K562 (cell line): ENCODE data around the gene TMEM234. TPM values are rescaled to one million over a fixed set of nuclear protein-coding genes. Genes with fewer than 3 reads are reported as not detected.

Experiments
- AFF4 ChIP-seq: sonication (generic); formaldehyde crosslinking; IDR thresholded peaks from 2 replicates; pipeline ENCODE4 v1.8.0; 2023; ENCODE audit warnings: mild to moderate bottlenecking, missing genetic modification reagents
- C11orf30 ChIP-seq: fragments of 450-650 bp; IDR thresholded peaks from 2 replicates; pipeline ENCODE4 v1.6.1; 2016; ENCODE audit warnings: low read depth, mild to moderate bottlenecking
- CREB1 ChIP-seq, 2 experiments: sonication (generic) in 1 of 2; formaldehyde crosslinking in 1 of 2; IDR thresholded peaks; 2 replicates each; pipeline versions ENCODE4 v1.6.1 to v1.8.0; 2012 to 2022; ENCODE audit warnings: inconsistent platforms in 1 of 2, mild to moderate bottlenecking in 1 of 2, missing genetic modification reagents in 1 of 2, moderate library complexity in 1 of 2
- CREM ChIP-seq: IDR thresholded peaks from 2 replicates; pipeline ENCODE4 v1.6.1; 2014; ENCODE audit warnings: antibody characterized with exemption, low read depth
- CSDE1 ChIP-seq, 2 experiments: fragments of 450-650 bp; IDR thresholded peaks; 2 replicates each; pipeline ENCODE4 v1.6.1; 2016; ENCODE audit warnings: mild to moderate bottlenecking in 1 of 2
- HBP1 ChIP-seq: fragments of 450-650 bp; formaldehyde crosslinking; IDR thresholded peaks from 2 replicates; pipeline ENCODE4 v1.4.0; 2022; ENCODE audit warnings: missing genetic modification characterization
- HDAC2 ChIP-seq: fragments of 450-650 bp; IDR thresholded peaks from 2 replicates; pipeline ENCODE4 v1.6.1; 2016; ENCODE audit warnings: mild to moderate bottlenecking
- HDAC3 ChIP-seq: fragments of 450-650 bp; IDR thresholded peaks from 2 replicates; pipeline ENCODE4 v1.6.1; 2018; ENCODE audit warnings: borderline replicate concordance, mild to moderate bottlenecking, moderate library complexity; ENCODE audit not compliant: partially characterized antibody
- MTA2 ChIP-seq: fragments of 450-650 bp; IDR thresholded peaks from 2 replicates; pipeline ENCODE4 v1.6.1; 2016; ENCODE audit warnings: low read depth
- MXD1 ChIP-seq: fragments of 250-450 bp; sonication (Bioruptor Pico); IDR thresholded peaks from 2 replicates; pipeline ENCODE4 v1.8.0; 2021; ENCODE audit warnings: borderline replicate concordance, mild to moderate bottlenecking, moderate library complexity; ENCODE audit not compliant: poor library complexity, severe bottlenecking
- PML ChIP-seq: IDR thresholded peaks from 2 replicates; pipeline ENCODE4 v1.6.1; 2012; ENCODE audit warnings: low read length, inconsistent platforms
- SMAD4 ChIP-seq: fragments of 250-450 bp; sonication (Bioruptor Pico); conservative IDR thresholded peaks from 2 replicates; pipeline ENCODE4 v1.8.0; 2021; ENCODE audit warnings: inconsistent platforms, mild to moderate bottlenecking, moderate library complexity
- TBP ChIP-seq: optimal IDR thresholded peaks from 2 replicates; pipeline ENCODE3; 2011; ENCODE audit warnings: low read depth, low read length, improper control_type of control experiment
- TOE1 ChIP-seq, 2 experiments: fragments of 450-650 bp in 1 of 2; sonication (generic) in 1 of 2; formaldehyde crosslinking in 1 of 2; IDR thresholded peaks; 2 replicates each; pipeline versions ENCODE4 v1.7.1 to v1.8.0; 2016 to 2022; ENCODE audit warnings: borderline replicate concordance in 2 of 2, mild to moderate bottlenecking in 2 of 2, antibody characterized with exemption in 1 of 2, inconsistent platforms in 1 of 2, low read depth in 1 of 2, missing genetic modification reagents in 1 of 2, moderate library complexity in 1 of 2
- polyA plus RNA-seq, 8 experiments: library from polyadenylated mRNA; depleted of rRNA in 4 of 8; stranded (reverse) in 5 of 8; unstranded in 3 of 8; fragments of >200 nt; fragmentation: Nextera tagmentation in 2 of 8; fragmentation: Illumina TruSeq in 1 of 8; extraction: Ambion mirVana in 2 of 8; extraction: Trizol in 1 of 8; gene quantifications; 2 replicates each; pipeline versions ENCODE4 v1.2.1 to v1.2.3, GENCODE V29; 2011 to 2014; ENCODE audit warnings: inconsistent platforms in 1 of 8, missing spikeins in 1 of 8
- total RNA-seq, 7 experiments: library from RNA; depleted of rRNA in 6 of 7; stranded (reverse); fragments of >200 nt in 6 of 7; fragmentation: Illumina TruSeq in 2 of 7; extraction: Trizol in 2 of 7; gene quantifications; 2 replicates each; pipeline versions ENCODE4 v1.2.1 to v1.2.3, GENCODE V29; 2011 to 2021; ENCODE audit warnings: low replicate concordance in 1 of 7

The TMEM234 gene
- total and polyA plus RNA-seq, 9 of the 15 experiments (the other 6 are each of a cell fraction or from before 2014, with no cell fraction given) = 5.0 to 12.9 (median 7.6) TPM

- TF ChIP-seq TOE1 (IDR thresholded peaks at IDR 0.05; ENCODE audit: borderline replicate concordance) (peak; percentile 17; the same call in 1 of the 2 replicates), TOE1 (CRISPR knock-in tag; IDR thresholded peaks at IDR 0.05; ENCODE audit: borderline replicate concordance, low read depth) (no peak), SMAD4 (no peak), MXD1 (CRISPR knock-in tag) (peak; percentile 14), AFF4 (CRISPR knock-in tag) (peak; percentile 59; the same call in 1 of the 2 replicates), CREM (peak; percentile 91), HDAC2 (peak; percentile 89; the same call in 1 of the 2 replicates), HDAC3 (no peak), MTA2 (peak; percentile 23; the same call in 1 of the 2 replicates), TBP (peak; percentile 65), CSDE1 (IDR thresholded peaks at IDR 0.05) (peak in 1 of 2 experiments; percentile 91; a peak in 2 of 4 replicates), HBP1 (CRISPR knock-in tag) (peak; percentile 67; the same call in 1 of the 2 replicates), PML (peak; percentile 81; the same call in 1 of the 2 replicates), CREB1 (IDR thresholded peaks at IDR 0.05) (peak; percentile 85; the same call in 1 of the 2 replicates), CREB1 (CRISPR knock-in tag; IDR thresholded peaks at IDR 0.05) (peak; percentile 88), C11orf30 (peak; percentile 78)
These were observed at the start of gene TMEM234, which contains the start of gene EIF3I (continued) for GRCh38 chr1:32221980-32222755.
